B cell (primary cell): ENCODE results near the gene HRK. TPM values are rescaled to one million over a fixed set of nuclear protein-coding genes. Genes with fewer than 3 reads are reported as not detected.

ENCODE experiments used
- ATAC-seq: fragments of 200-7000 bp; cut with Tn5 transposase; one replicate; pipeline ENCODE4 v1.10.0; 2021; ENCODE audit warnings: low read depth, mild to moderate bottlenecking, moderate number of reproducible peaks, moderate library complexity
- CTCF ChIA-PET: fragments of 350-600 bp; sonication (Branson Sonifier 250); formaldehyde crosslinking; loops from one replicate; lab custom pipeline; 2021; ENCODE audit warnings: antibody characterized with exemption, inconsistent platforms; lab: Charles Lee
- POLR2A ChIA-PET: fragments of 350-600 bp; sonication (Branson Sonifier 250); formaldehyde crosslinking; loops from one replicate; lab custom pipeline; 2021; ENCODE audit warnings: antibody characterized with exemption; lab: Charles Lee
- DNase-seq: peaks from one replicate; pipeline ENCODE4 v3.0.0; 2013
- H2AFZ ChIP-seq: 2 replicates; pipeline ENCODE4 v1.6.1; 2012; ENCODE audit warnings: mild to moderate bottlenecking, low read depth, low read length; ENCODE audit not compliant: insufficient read depth, poor library complexity, severe bottlenecking
- H3K27ac ChIP-seq, 2 donors: 1 replicate in 1 of 2; 2 replicates in 1 of 2; pipeline ENCODE4 v1.5.1; 2012 to 2013; ENCODE audit warnings: low read length in 2 of 2, mild to moderate bottlenecking in 2 of 2, moderate library complexity in 1 of 2
- H3K27me3 ChIP-seq, 4 experiments: fragments of 200-600 bp in 1 of 4; sonication (generic) in 1 of 4; replicated peaks in 1 of 4; 1 replicate in 2 of 4; 2 replicates in 2 of 4; pipeline versions ENCODE4 v1.6.1 to v1.7.0; 2013 to 2016; ENCODE audit warnings: low read length in 3 of 4, mild to moderate bottlenecking in 2 of 4, mixed read lengths in 1 of 4, moderate library complexity in 1 of 4; ENCODE audit not compliant: insufficient read depth in 4 of 4, control insufficient read depth in 3 of 4; ENCODE audit errors: control extremely low read depth in 1 of 4
- H3K36me3 ChIP-seq, 2 experiments: replicated peaks in 1 of 2; 1 replicate in 1 of 2; 2 replicates in 1 of 2; pipeline versions ENCODE4 v1.6.1 to v1.7.1; 2013; ENCODE audit warnings: low read length in 1 of 2; ENCODE audit not compliant: insufficient read depth in 2 of 2, control insufficient read depth in 1 of 2; ENCODE audit errors: control extremely low read depth in 1 of 2, extremely low read depth in 1 of 2
- H3K4me1 ChIP-seq, 2 donors: fragments of 200-600 bp in 1 of 2; sonication (generic) in 1 of 2; 1 replicate in 1 of 2; 2 replicates in 1 of 2; pipeline versions ENCODE4 v1.5.1 to v1.6.1; 2013 to 2017; ENCODE audit warnings: low read length in 2 of 2; ENCODE audit not compliant: control insufficient read depth in 2 of 2, insufficient read depth in 2 of 2
- H3K4me2 ChIP-seq: replicated peaks from 2 replicates; pipeline ENCODE3; 2012; ENCODE audit warnings: mild to moderate bottlenecking, low read depth, low read length; ENCODE audit not compliant: poor library complexity, severe bottlenecking
- H3K4me3 ChIP-seq, 5 experiments: fragments of 200-600 bp in 1 of 5; sonication (generic) in 1 of 5; 1 replicate in 3 of 5; 2 replicates in 2 of 5; pipeline versions ENCODE4 v1.5.1 to v1.7.0; 2011 to 2016; ENCODE audit warnings: low read length in 4 of 5, mild to moderate bottlenecking in 4 of 5, low read depth in 2 of 5, control low read depth in 1 of 5, moderate library complexity in 1 of 5; ENCODE audit not compliant: insufficient read depth in 1 of 5; ENCODE audit errors: control extremely low read depth in 1 of 5, extremely low read depth in 1 of 5
- H3K79me2 ChIP-seq: fragments of 200-600 bp; sonication (generic); one replicate; pipeline ENCODE4 v1.6.0; 2016; ENCODE audit warnings: low read length; ENCODE audit not compliant: control insufficient read depth, insufficient read depth
- H3K9ac ChIP-seq: fragments of 200-600 bp; sonication (generic); 2 replicates; pipeline ENCODE4 v1.6.1; 2017; ENCODE audit warnings: mild to moderate bottlenecking, low read length, moderate library complexity
- H3K9me3 ChIP-seq, 3 donors: one replicate each; pipeline versions ENCODE4 v1.6.1 to v1.7.1; 2013; ENCODE audit warnings: low read length in 2 of 3; ENCODE audit not compliant: control insufficient read depth in 2 of 3, insufficient read depth in 1 of 3; ENCODE audit errors: control extremely low read depth in 1 of 3
- H4K20me1 ChIP-seq: 2 replicates; pipeline ENCODE4 v1.6.0; 2012; ENCODE audit warnings: mild to moderate bottlenecking, low read length; ENCODE audit not compliant: insufficient read depth, control insufficient read depth, poor library complexity, severe bottlenecking
- H3K27ac Mint-ChIP-seq: one replicate; pipeline ENCODE4 v1.8.0; 2021; ENCODE audit warnings: mixed read lengths
- H3K27me3 Mint-ChIP-seq: one replicate; pipeline ENCODE4 v1.8.0; 2021; ENCODE audit warnings: mixed read lengths
- H3K4me1 Mint-ChIP-seq: one replicate; pipeline ENCODE4 v1.8.0; 2021; ENCODE audit warnings: mixed read lengths
- H3K4me3 Mint-ChIP-seq: one replicate; pipeline ENCODE4 v1.8.0; 2021; ENCODE audit warnings: mixed read lengths
- H3K9me3 Mint-ChIP-seq: one replicate; pipeline ENCODE4 v1.8.0; 2022; ENCODE audit warnings: mixed read lengths; ENCODE audit not compliant: insufficient read depth
- CTCF ChIP-seq: fragments of 200-600 bp; IDR thresholded peaks from one replicate; pipeline ENCODE4 v1.8.0; 2022; ENCODE audit warnings: antibody characterized with exemption, mild to moderate bottlenecking
- EZH2 ChIP-seq: IDR thresholded peaks from 2 replicates; pipeline ENCODE4 v1.6.1; 2012; ENCODE audit warnings: borderline replicate concordance, low read depth, mild to moderate bottlenecking, moderate library complexity, low read length; ENCODE audit not compliant: insufficient read depth, poor library complexity, severe bottlenecking
- WGBS: methylation state at CpG from one replicate; pipeline ENCODE4 v1.1.5; 2013; ENCODE audit warnings: missing lambda C conversion rate; ENCODE audit not compliant: insufficient coverage; 5-methylcytosine and 5-hydroxymethylcytosine counted together
- intact Hi-C: fragments of 100-400 bp; cut with micrococcal nuclease; formaldehyde crosslinking; loops from one replicate; pipeline ENCODE4 v1.10.0; 2022
- polyA plus RNA-seq: library from polyadenylated mRNA; depleted of rRNA; stranded (reverse); fragments of >200 nt; gene quantifications from 2 replicates; pipeline ENCODE4 v1.2.3, GENCODE V29; 2012
- total RNA-seq, 2 donors: library from RNA; stranded (reverse); fragments of 120-200 nt in 1 of 2; gene quantifications; 1 replicate in 1 of 2; 2 replicates in 1 of 2; pipeline versions ENCODE4 v1.2.3 to v1.2.4, GENCODE V29; 2013 to 2022

The HRK gene
- total and polyA plus RNA-seq, 2 donors (not counting 1 experiment from before 2014, with no cell fraction given) = 1.8 to 45.1 TPM

DNA sequence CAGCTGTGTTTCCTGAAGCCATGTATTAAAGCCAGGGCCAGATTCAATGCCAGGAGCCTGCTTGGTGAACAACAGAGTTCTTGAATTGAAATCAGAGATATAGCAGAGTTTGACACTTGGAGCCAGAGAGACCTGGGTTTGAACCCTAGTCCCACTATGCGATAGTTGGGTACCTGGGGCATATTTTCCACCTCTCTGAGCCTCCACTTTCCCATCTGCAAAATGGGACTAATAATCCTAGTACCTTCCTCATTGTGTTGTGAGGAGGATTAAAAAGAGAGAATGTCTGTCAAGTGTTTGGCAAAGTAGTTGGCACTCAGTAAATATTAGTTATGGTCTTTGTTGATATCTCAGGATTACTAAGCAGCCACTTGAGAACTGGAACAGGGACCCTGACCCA is 6.0 kb upstream of the HRK start:
- H3K9ac ChIP-seq = no peak overlapping the region
- H3K27ac Mint-ChIP-seq = no peak overlapping the region
- CTCF ChIA-PET = no interaction called here

DNA sequence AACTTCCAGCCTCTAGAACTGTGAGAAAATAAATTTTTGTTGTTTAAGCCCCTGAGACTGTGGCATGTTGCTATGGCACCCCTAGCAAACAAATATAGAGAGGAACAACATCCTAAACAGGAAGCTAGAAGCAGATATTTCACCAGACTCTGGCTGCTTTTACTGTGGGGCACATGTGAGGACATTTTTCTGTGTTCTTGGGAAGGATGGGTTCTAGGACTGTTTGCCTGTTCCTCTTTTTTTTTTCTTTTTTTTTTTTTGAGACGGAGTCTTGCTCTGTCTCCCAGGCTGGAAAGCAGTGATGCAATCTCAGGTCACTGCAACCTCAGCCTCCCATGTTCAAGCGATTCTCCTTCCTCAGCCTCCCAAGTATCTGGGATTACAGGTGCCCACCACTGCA is 4.2 kb upstream of the HRK start:
- ATAC-seq = no peak
- Histone ChIP-seq H3K27me3 (peaks cover 0 to 18% (median 6%) of the 10 kb centered on the region in 4 experiments), H3K9me3 (peaks cover 0 to 6% (median 4%) of the 10 kb centered on the region in 3 donors), H2AFZ (no peak overlapping the region), H3K36me3 (no peaks in the 10 kb centered on the region), H3K79me2 (no peaks in the 10 kb centered on the region), H3K4me3 (no peak overlapping the region), H3K9ac (no peak overlapping the region), H3K4me1 (peaks cover 19 to 27% of the 10 kb centered on the region in 2 donors), H4K20me1 (no peaks in the 10 kb centered on the region), H3K27ac (no peak overlapping the region), H3K4me2 (no peak overlapping the region)
- peak; percentile 69 for DNase-seq
- CTCF ChIA-PET = no interaction called here
- H3K27ac Mint-ChIP-seq = no peak overlapping the region
- peaks cover 22% of the 10 kb centered on the region for H3K27me3 Mint-ChIP-seq
- WGBS = 100% methylated on average over 1 of the region's 2 CpGs
- peaks cover 2% of the 10 kb centered on the region for H3K9me3 Mint-ChIP-seq
- H3K4me3 Mint-ChIP-seq = no peak overlapping the region
- TF ChIP-seq EZH2 (no peak), CTCF (no peak)
- intact Hi-C loops = no loop called here
- peaks cover 25% of the 10 kb centered on the region for H3K4me1 Mint-ChIP-seq
- POLR2A ChIA-PET = interaction anchor here (0.7 kb wide), 2 partner anchors 176 to 183 kb away, joined by 7 to 11 read pairs; no protein-coding TSS in a partner anchor

More for the DNA sequence above, 6.0 kb upstream of the HRK start:
- no peak for DNase-seq
- H3K27me3 Mint-ChIP-seq = peaks cover 17% of the 10 kb centered on the region
- intact Hi-C loops = no loop called here
- peaks cover 2% of the 10 kb centered on the region for H3K9me3 Mint-ChIP-seq
- WGBS = no CpG with 5 or more reads among the region's 1 CpG
- Histone ChIP-seq H3K79me2 (no peaks in the 10 kb centered on the region), H3K27ac (no peak overlapping the region), H3K36me3 (no peaks in the 10 kb centered on the region), H3K4me3 (no peak overlapping the region), H3K9me3 (peaks cover 0 to 9% (median 4%) of the 10 kb centered on the region in 3 donors), H3K27me3 (peaks cover 0 to 7% (median 2%) of the 10 kb centered on the region in 4 experiments), H3K4me2 (no peak overlapping the region), H2AFZ (no peak overlapping the region), H4K20me1 (no peaks in the 10 kb centered on the region), H3K4me1 (peaks cover 7 to 14% of the 10 kb centered on the region in 2 donors)
- POLR2A ChIA-PET = no interaction called here
- no peak overlapping the region for H3K4me3 Mint-ChIP-seq
- TF ChIP-seq EZH2 (no peak), CTCF (no peak)
- no peak for ATAC-seq
- peaks cover 16% of the 10 kb centered on the region for H3K4me1 Mint-ChIP-seq
